Measurements from ENCODE around the gene SGO2. TPM values are rescaled to one million over a fixed set of nuclear protein-coding genes. Genes with fewer than 3 reads are reported as not detected.

SGO2 gene
- total RNA-seq, 2 donors from 2014 or later = 7.6 to 19.5 TPM

GRCh38 chr2:200599206-200599605 is 73.2 kb downstream of the SGO2 start:
- intact Hi-C loops (cut with DNase I) = no loop called here
- Histone ChIP-seq H3K36me3 (no peaks in the 10 kb centered on the region), H3K4me3 (no peak overlapping the region), H3K4me1 (no peaks in the 10 kb centered on the region), H3K9ac (ENCODE audit: low read depth in 2 of 2, low read length in 2 of 2) (no peak overlapping the region), H3K27ac (no peak overlapping the region), H3K27me3 (no peaks in the 10 kb centered on the region), H3K9me3 (no peaks in the 10 kb centered on the region)
- TF ChIP-seq, protein P1, sequence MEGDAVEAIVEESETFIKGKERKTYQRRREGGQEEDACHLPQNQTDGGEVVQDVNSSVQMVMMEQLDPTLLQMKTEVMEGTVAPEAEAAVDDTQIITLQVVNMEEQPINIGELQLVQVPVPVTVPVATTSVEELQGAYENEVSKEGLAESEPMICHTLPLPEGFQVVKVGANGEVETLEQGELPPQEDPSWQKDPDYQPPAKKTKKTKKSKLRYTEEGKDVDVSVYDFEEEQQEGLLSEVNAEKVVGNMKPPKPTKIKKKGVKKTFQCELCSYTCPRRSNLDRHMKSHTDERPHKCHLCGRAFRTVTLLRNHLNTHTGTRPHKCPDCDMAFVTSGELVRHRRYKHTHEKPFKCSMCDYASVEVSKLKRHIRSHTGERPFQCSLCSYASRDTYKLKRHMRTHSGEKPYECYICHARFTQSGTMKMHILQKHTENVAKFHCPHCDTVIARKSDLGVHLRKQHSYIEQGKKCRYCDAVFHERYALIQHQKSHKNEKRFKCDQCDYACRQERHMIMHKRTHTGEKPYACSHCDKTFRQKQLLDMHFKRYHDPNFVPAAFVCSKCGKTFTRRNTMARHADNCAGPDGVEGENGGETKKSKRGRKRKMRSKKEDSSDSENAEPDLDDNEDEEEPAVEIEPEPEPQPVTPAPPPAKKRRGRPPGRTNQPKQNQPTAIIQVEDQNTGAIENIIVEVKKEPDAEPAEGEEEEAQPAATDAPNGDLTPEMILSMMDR (IDR thresholded peaks at IDR 0.05) = no peak
- no peak for DNase-seq

- intact Hi-C loops (cut with DNase I) = no loop called here
- no peak for DNase-seq
- TF ChIP-seq, protein P1 (IDR thresholded peaks at IDR 0.05) = no peak
- H3K4me1 ChIP-seq = no peaks in the 10 kb centered on the region
- no peaks in the 10 kb centered on the region for H3K27me3 ChIP-seq
- no peak overlapping the region for H3K4me3 ChIP-seq
- H3K9ac ChIP-seq (ENCODE audit: low read depth in 2 of 2, low read length in 2 of 2) = no peak overlapping the region
- H3K36me3 ChIP-seq = no peaks in the 10 kb centered on the region
- H3K27ac ChIP-seq = no peak overlapping the region
- H3K9me3 ChIP-seq = no peaks in the 10 kb centered on the region
These were observed 74.7 kb downstream of the SGO2 start for GRCh38 chr2:200600549-200601225.

GRCh38 chr2:200602584-200602983 is 76.6 kb downstream of the SGO2 start:
- Histone ChIP-seq H3K36me3 (no peaks in the 10 kb centered on the region), H3K27ac (no peak overlapping the region), H3K9me3 (no peaks in the 10 kb centered on the region), H3K9ac (ENCODE audit: low read depth in 2 of 2, low read length in 2 of 2) (no peak overlapping the region), H3K27me3 (no peaks in the 10 kb centered on the region), H3K4me1 (no peaks in the 10 kb centered on the region), H3K4me3 (no peak overlapping the region)
- intact Hi-C loops (cut with DNase I) = no loop called here
- DNase-seq = no peak
- TF ChIP-seq, protein P1 (IDR thresholded peaks at IDR 0.05) = no peak

DNA sequence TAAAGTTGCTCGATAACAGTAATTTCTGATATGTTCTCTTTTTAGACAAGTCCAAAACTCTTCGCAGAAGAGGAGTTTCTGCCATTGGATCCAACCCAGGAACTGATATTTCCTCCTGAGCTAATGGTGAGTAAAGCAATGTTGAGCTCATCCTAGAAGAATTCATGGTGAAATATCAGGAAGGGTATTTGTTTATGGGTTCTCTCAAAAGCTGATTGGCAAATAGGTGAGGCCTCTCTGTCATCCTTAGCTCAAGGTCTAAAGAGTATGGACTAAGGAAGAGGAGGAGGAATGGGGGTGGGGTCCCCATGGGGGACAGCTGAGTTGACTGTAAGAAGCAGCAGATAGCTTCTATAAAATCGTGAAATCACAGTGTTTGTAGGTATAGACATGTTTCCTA is 78.0 kb downstream of the SGO2 start:
- H3K9me3 ChIP-seq = no peaks in the 10 kb centered on the region
- no peaks in the 10 kb centered on the region for H3K4me1 ChIP-seq
- TF ChIP-seq, protein P1 (IDR thresholded peaks at IDR 0.05) = no peak
- intact Hi-C loops (cut with DNase I) = no loop called here
- H3K9ac ChIP-seq (ENCODE audit: low read depth in 2 of 2, low read length in 2 of 2) = no peak overlapping the region
- no peak for DNase-seq
- H3K27ac ChIP-seq = no peak overlapping the region
- H3K27me3 ChIP-seq = no peaks in the 10 kb centered on the region
- no peaks in the 10 kb centered on the region for H3K36me3 ChIP-seq
- H3K4me3 ChIP-seq = no peak overlapping the region

DNA sequence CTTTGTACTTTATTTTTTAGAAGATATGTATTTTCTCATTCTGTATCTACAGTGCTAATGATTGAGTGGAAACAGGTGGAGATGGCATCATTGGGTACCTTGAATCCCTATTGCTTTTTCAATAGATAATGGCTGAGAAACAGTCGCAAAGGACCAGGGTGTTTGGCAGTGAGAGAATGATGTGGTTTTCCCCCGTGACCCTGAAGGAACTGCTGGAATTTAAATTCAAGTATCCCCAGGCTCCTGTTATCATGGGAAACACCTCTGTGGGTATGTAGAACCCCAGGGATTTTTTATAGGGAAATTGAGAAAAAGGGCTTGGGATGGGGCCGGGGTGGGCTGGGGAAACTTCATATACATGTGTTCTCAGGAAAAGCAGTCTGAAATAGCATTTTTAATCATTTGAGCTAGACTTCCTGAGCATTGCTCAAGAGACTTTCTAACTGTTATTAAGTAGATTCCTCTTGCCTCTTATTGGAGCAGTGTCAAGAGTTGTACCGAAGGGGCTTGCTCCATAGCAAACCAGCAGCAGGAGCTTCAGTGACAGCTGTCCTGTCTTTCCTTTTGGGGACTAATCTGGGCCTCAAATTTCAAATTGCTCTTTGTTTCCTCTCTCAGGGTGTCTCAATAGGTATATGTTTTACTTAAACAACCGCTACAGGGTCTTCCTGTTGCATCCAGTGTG is 78.7 kb downstream of the SGO2 start:
- no peaks in the 10 kb centered on the region for H3K9me3 ChIP-seq
- TF ChIP-seq, protein P1 (IDR thresholded peaks at IDR 0.05) = no peak
- intact Hi-C loops (cut with DNase I) = no loop called here
- no peak overlapping the region for H3K27ac ChIP-seq
- DNase-seq = no peak
- H3K4me1 ChIP-seq = no peaks in the 10 kb centered on the region
- H3K4me3 ChIP-seq = no peak overlapping the region
- H3K36me3 ChIP-seq = no peaks in the 10 kb centered on the region
- H3K9ac ChIP-seq (ENCODE audit: low read depth in 2 of 2, low read length in 2 of 2) = no peak overlapping the region
- H3K27me3 ChIP-seq = no peaks in the 10 kb centered on the region
